OCI-LY7 (cell line): ENCODE measurements around the gene SERPINA3. TPM values are rescaled to one million over a fixed set of nuclear protein-coding genes. Genes with fewer than 3 reads are reported as not detected.

ENCODE experiments used
- BruUV-seq: library from RNA; stranded (reverse); fragments of 400-500 nt; replicated peaks from 2 replicates; lab custom pipeline; 2021; lab: Mats Ljungman, UMichigan
- CTCF ChIA-PET: fragments of 300-600 bp; sonication (Branson Sonifier 250); formaldehyde crosslinking; loops from one replicate; lab custom pipeline; 2022; ENCODE audit warnings: antibody characterized with exemption; ENCODE audit not compliant: unreplicated experiment; lab: Charles Lee
- POLR2A ChIA-PET: fragments of 300-600 bp; sonication (Branson Sonifier 250); formaldehyde crosslinking; loops from one replicate; lab custom pipeline; 2022; ENCODE audit warnings: antibody characterized with exemption; lab: Charles Lee
- DNase-seq: peaks from one replicate; pipeline ENCODE4 v3.0.0-alpha.2; 2015; ENCODE audit warnings: low spot score
- H2AFZ ChIP-seq: fragments of 200-600 bp; sonication (generic), shearing (Covaris generic); 2 replicates; pipeline ENCODE4 v1.6.1; 2014; ENCODE audit warnings: mild to moderate bottlenecking, antibody characterized with exemption, low read length, moderate library complexity
- H3K27ac ChIP-seq: fragments of 200-600 bp; sonication (generic); 2 replicates; pipeline ENCODE4 v1.5.1; 2014; ENCODE audit warnings: mixed run types, low read depth, mild to moderate bottlenecking, moderate library complexity, low read length, inconsistent platforms; ENCODE audit not compliant: poor library complexity, severe bottlenecking
- H3K36me3 ChIP-seq: fragments of 200-600 bp; sonication (generic); 2 replicates; pipeline ENCODE4 v1.6.1; 2014; ENCODE audit warnings: mild to moderate bottlenecking, antibody characterized with exemption, low read length, moderate library complexity, mixed read lengths; ENCODE audit not compliant: insufficient read depth
- H3K4me1 ChIP-seq: fragments of 200-600 bp; sonication (generic); 2 replicates; pipeline ENCODE4 v1.5.1; 2014; ENCODE audit warnings: mild to moderate bottlenecking, low read length; ENCODE audit not compliant: insufficient read depth, poor library complexity, severe bottlenecking
- H3K4me2 ChIP-seq: fragments of 200-600 bp; sonication (generic); 2 replicates; pipeline ENCODE4 v1.6.1; 2014; ENCODE audit warnings: mild to moderate bottlenecking, low read length
- H3K4me3 ChIP-seq: fragments of 200-600 bp; sonication (generic); 2 replicates; pipeline ENCODE4 v1.5.1; 2014; ENCODE audit warnings: mild to moderate bottlenecking, low read depth, low read length; ENCODE audit not compliant: poor library complexity, severe bottlenecking
- H3K79me2 ChIP-seq: fragments of 200-600 bp; sonication (generic); 2 replicates; pipeline ENCODE4 v1.6.1; 2016; ENCODE audit warnings: low read depth, mild to moderate bottlenecking, low read length, moderate library complexity, mixed read lengths; ENCODE audit not compliant: insufficient read depth
- H3K9me2 ChIP-seq: fragments of 200-600 bp; sonication (generic); 2 replicates; pipeline ENCODE4 v1.6.1; 2016; ENCODE audit warnings: mild to moderate bottlenecking, low read length, mixed read lengths; ENCODE audit not compliant: insufficient read depth
- H3K9me3 ChIP-seq: fragments of 200-600 bp; sonication (generic); 2 replicates; pipeline ENCODE4 v1.6.1; 2014; ENCODE audit warnings: mild to moderate bottlenecking, mixed run types, low read length, mixed read lengths
- H4K20me1 ChIP-seq: fragments of 200-600 bp; sonication (generic); 2 replicates; pipeline ENCODE4 v1.6.1; 2014; ENCODE audit warnings: mild to moderate bottlenecking, antibody characterized with exemption, low read length, moderate library complexity, mixed read lengths; ENCODE audit not compliant: insufficient read depth
- EZH2phosphoT487 ChIP-seq: fragments of 200-600 bp; sonication (generic); IDR thresholded peaks from 2 replicates; pipeline ENCODE4 v1.6.1; 2018; ENCODE audit warnings: low read depth, borderline replicate concordance, mild to moderate bottlenecking, mixed run types, antibody characterized with exemption, low read length, moderate library complexity, mixed read lengths
- intact Hi-C: fragments of 100-400 bp; cut with micrococcal nuclease; formaldehyde crosslinking; loops from one replicate; pipeline ENCODE4 v1.10.0; 2022; ENCODE audit not compliant: unreplicated experiment
- total RNA-seq, 2 experiments: library from RNA; depleted of rRNA in 1 of 2; stranded (reverse); fragments of >200 nt in 1 of 2; shearing (Covaris generic) in 1 of 2; gene quantifications; 2 replicates each; pipeline ENCODE4 v1.2.3, GENCODE V29; 2014 to 2022
- TF ChIP-seq, protein P1 (sequence below): fragments of 200-600 bp; sonication (generic); conservative IDR thresholded peaks from 2 replicates; pipeline ENCODE4 v1.5.1; 2014; ENCODE audit warnings: mild to moderate bottlenecking, antibody characterized with exemption, low read length, moderate library complexity, mixed read lengths

The SERPINA3 gene
- total RNA-seq, 2 experiments from 2014 or later, result not detected

GRCh38 chr14:94654071-94654861 is 42.1 kb downstream of the SERPINA3 start:
- intact Hi-C loops, result no loop called here
- no peak for TF ChIP-seq EZH2phosphoT487
- TF ChIP-seq, protein P1, sequence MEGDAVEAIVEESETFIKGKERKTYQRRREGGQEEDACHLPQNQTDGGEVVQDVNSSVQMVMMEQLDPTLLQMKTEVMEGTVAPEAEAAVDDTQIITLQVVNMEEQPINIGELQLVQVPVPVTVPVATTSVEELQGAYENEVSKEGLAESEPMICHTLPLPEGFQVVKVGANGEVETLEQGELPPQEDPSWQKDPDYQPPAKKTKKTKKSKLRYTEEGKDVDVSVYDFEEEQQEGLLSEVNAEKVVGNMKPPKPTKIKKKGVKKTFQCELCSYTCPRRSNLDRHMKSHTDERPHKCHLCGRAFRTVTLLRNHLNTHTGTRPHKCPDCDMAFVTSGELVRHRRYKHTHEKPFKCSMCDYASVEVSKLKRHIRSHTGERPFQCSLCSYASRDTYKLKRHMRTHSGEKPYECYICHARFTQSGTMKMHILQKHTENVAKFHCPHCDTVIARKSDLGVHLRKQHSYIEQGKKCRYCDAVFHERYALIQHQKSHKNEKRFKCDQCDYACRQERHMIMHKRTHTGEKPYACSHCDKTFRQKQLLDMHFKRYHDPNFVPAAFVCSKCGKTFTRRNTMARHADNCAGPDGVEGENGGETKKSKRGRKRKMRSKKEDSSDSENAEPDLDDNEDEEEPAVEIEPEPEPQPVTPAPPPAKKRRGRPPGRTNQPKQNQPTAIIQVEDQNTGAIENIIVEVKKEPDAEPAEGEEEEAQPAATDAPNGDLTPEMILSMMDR, result no peak
- no TSS peak for BruUV-seq
- Histone ChIP-seq H3K79me2 (no peaks in the 10 kb centered on the region), H3K9me2 (no peaks in the 10 kb centered on the region), H3K4me1 (no peaks in the 10 kb centered on the region), H2AFZ (no peak overlapping the region), H3K9me3 (no peaks in the 10 kb centered on the region), H4K20me1 (no peaks in the 10 kb centered on the region), H3K4me2 (no peak overlapping the region), H3K4me3 (no peak overlapping the region), H3K27ac (no peak overlapping the region), H3K36me3 (no peaks in the 10 kb centered on the region)
- POLR2A ChIA-PET, result no interaction called here
- CTCF ChIA-PET, result no interaction called here
- DNase-seq, result no peak

- no peak for DNase-seq
- Histone ChIP-seq H3K4me2 (no peak overlapping the region), H3K4me1 (no peaks in the 10 kb centered on the region), H3K36me3 (no peaks in the 10 kb centered on the region), H3K9me2 (no peaks in the 10 kb centered on the region), H3K79me2 (no peaks in the 10 kb centered on the region), H3K9me3 (no peaks in the 10 kb centered on the region), H3K27ac (no peak overlapping the region), H3K4me3 (no peak overlapping the region), H4K20me1 (no peaks in the 10 kb centered on the region), H2AFZ (no peak overlapping the region)
- POLR2A ChIA-PET, result interaction anchor here (0.5 kb wide), 1 partner anchor 1801 kb away, joined by 3 read pairs; no protein-coding TSS in a partner anchor
- no TSS peak for BruUV-seq
- CTCF ChIA-PET, result no interaction called here
- TF ChIP-seq, protein P1, result no peak
- no peak for TF ChIP-seq EZH2phosphoT487
- intact Hi-C loops, result no loop called here
Measured at GRCh38 chr14:94655169-94655710, 43.0 kb downstream of the SERPINA3 start.

DNA sequence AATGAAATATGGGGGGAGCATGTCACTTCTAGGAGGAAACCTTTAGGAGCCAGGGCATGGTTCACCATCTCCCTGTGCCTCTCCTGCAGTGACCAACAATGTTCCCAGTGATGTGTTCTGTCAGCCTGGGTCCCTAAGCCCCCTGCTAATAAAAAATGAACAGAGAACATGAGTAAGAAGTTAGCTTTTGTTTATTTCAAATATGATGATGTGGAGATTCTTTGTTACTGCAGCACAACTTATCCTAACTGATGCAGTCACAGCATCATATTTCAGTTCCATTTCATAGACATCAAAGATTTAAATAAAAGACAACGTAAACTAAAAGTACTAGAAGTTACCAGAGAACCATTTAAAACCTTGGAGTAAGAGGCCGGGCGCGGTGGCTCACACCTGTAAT is 43.9 kb downstream of the SERPINA3 start:
- Histone ChIP-seq H3K79me2 (no peaks in the 10 kb centered on the region), H3K27ac (no peak overlapping the region), H3K4me1 (no peaks in the 10 kb centered on the region), H2AFZ (no peak overlapping the region), H3K4me3 (no peak overlapping the region), H3K9me3 (no peaks in the 10 kb centered on the region), H3K36me3 (no peaks in the 10 kb centered on the region), H4K20me1 (no peaks in the 10 kb centered on the region), H3K9me2 (no peaks in the 10 kb centered on the region), H3K4me2 (no peak overlapping the region)
- ChIA-PET POLR2A (no interaction called here), CTCF (no interaction called here)
- intact Hi-C loops, result no loop called here
- no TSS peak for BruUV-seq
- no peak for DNase-seq
- TF ChIP-seq, protein P1, result no peak
- no peak for TF ChIP-seq EZH2phosphoT487
